LoVo (cell line): Measurements from ENCODE around the gene BLOC1S4.

Experiments used
- DNase-seq: peaks from one replicate; pipeline ENCODE4 v3.0.0-alpha.2; 2016; ENCODE audit warnings: low spot score

BLOC1S4 gene

GRCh38 chr4:6692379-6692778 lies 23.6 kb upstream of the BLOC1S4 start:
- no peak for DNase-seq

GRCh38 chr4:6692806-6693205 lies 23.2 kb upstream of the BLOC1S4 start:
- DNase-seq, result no peak

- DNase-seq, result peak; percentile 92
Observed at GRCh38 chr4:6693231-6694176, 22.5 kb upstream of the BLOC1S4 start, which contains the start of gene S100P. Gene S100P, plus strand, starts transcription at chr4:6693878. Its CDS starts 55 bp downstream, at chr4:6693933.

GRCh38 chr4:6694177-6694901 lies 21.6 kb upstream of the BLOC1S4 start:
- no peak for DNase-seq

- DNase-seq, result peak; percentile 82
Observed at GRCh38 chr4:6695660-6696610, 20.0 kb upstream of the BLOC1S4 start.

GRCh38 chr4:6696611-6697010 lies 19.4 kb upstream of the BLOC1S4 start:
- DNase-seq, result no peak

- DNase-seq, result no peak
Observed at GRCh38 chr4:6697131-6697530, 18.8 kb upstream of the BLOC1S4 start.

- DNase-seq, result no peak
Observed at GRCh38 chr4:6699388-6699787, 16.6 kb upstream of the BLOC1S4 start.

- no peak for DNase-seq
Observed at GRCh38 chr4:6699903-6700302, 16.1 kb upstream of the BLOC1S4 start.

- no peak for DNase-seq
Observed at GRCh38 chr4:6701371-6701770, 14.6 kb upstream of the BLOC1S4 start.

GRCh38 chr4:6702761-6703160 lies 13.2 kb upstream of the BLOC1S4 start:
- DNase-seq, result no peak

GRCh38 chr4:6703786-6704185 lies 12.2 kb upstream of the BLOC1S4 start:
- DNase-seq, result no peak

- DNase-seq, result no peak
Observed at GRCh38 chr4:6705646-6706045, 10.3 kb upstream of the BLOC1S4 start.

GRCh38 chr4:6706173-6706572 lies 9.8 kb upstream of the BLOC1S4 start:
- no peak for DNase-seq

- DNase-seq, result peak; percentile 97
Observed at GRCh38 chr4:6709230-6710114, 6.5 kb upstream of the BLOC1S4 start, which contains the start of gene MRFAP1L1. Gene MRFAP1L1, minus strand, starts transcription at chr4:6709865. Its CDS starts 236 bp downstream, at chr4:6709629.

GRCh38 chr4:6710282-6710681 lies 5.7 kb upstream of the BLOC1S4 start:
- no peak for DNase-seq

GRCh38 chr4:6710996-6711395 lies 5.0 kb upstream of the BLOC1S4 start:
- DNase-seq, result no peak

GRCh38 chr4:6714954-6715353 lies 1.0 kb upstream of the BLOC1S4 start:
- DNase-seq, result no peak

GRCh38 chr4:6715704-6716017 lies 313 bp upstream of the BLOC1S4 start:
- DNase-seq, result no peak

- no peak for DNase-seq
Observed at GRCh38 chr4:6716958-6717655, 1.1 kb downstream of the BLOC1S4 start.
